Thoracic aorta (tissue), 2 donors: ENCODE results near the gene LTBP1. TPM values are rescaled to one million over a fixed set of nuclear protein-coding genes. Genes with fewer than 3 reads are reported as not detected.

ENCODE experiments used
- ATAC-seq: fragments of 150-250 bp; one replicate; pipeline ENCODE4 v1.8.0; 2017; ENCODE audit warnings: low read depth; ENCODE audit not compliant: insufficient number of reproducible peaks, low FRiP score
- DNase-seq: peaks from one replicate; pipeline ENCODE4 v3.0.0-alpha.2; 2020; ENCODE audit warnings: low spot score
- H3K27ac ChIP-seq, 2 donors: fragments of 200-600 bp; sonication (generic); 1 replicate in 1 of 2; 2 replicates in 1 of 2; pipeline ENCODE4 v1.5.1; 2016; ENCODE audit warnings: mild to moderate bottlenecking in 2 of 2, moderate library complexity in 2 of 2
- H3K27me3 ChIP-seq: fragments of 200-600 bp; sonication (generic); replicated peaks from 2 replicates; pipeline ENCODE4 v1.6.0; 2016; ENCODE audit warnings: mild to moderate bottlenecking; ENCODE audit not compliant: insufficient read depth
- H3K36me3 ChIP-seq: fragments of 200-600 bp; sonication (generic); one replicate; pipeline ENCODE4 v1.5.1; 2016
- H3K4me1 ChIP-seq, 2 donors: fragments of 200-600 bp; sonication (generic); 1 replicate in 1 of 2; 2 replicates in 1 of 2; pipeline versions ENCODE4 v1.5.1 to v1.6.0; 2016; ENCODE audit warnings: low read depth in 2 of 2, mild to moderate bottlenecking in 1 of 2; ENCODE audit not compliant: control insufficient read depth in 1 of 2
- H3K4me3 ChIP-seq: fragments of 200-600 bp; sonication (generic); 2 replicates; pipeline ENCODE4 v1.5.1; 2016; ENCODE audit warnings: mild to moderate bottlenecking
- H3K9me3 ChIP-seq: fragments of 200-600 bp; sonication (generic); 2 replicates; pipeline ENCODE4 v1.5.1; 2016
- CTCF ChIP-seq: fragments of 200-600 bp; sonication (generic); IDR thresholded peaks from one replicate; pipeline ENCODE4 v1.5.1; 2019; ENCODE audit warnings: antibody characterized with exemption
- total RNA-seq, 2 donors: library from RNA; depleted of rRNA; stranded (reverse); fragments of >200 nt; gene quantifications; one replicate each; pipeline versions ENCODE4 v1.1.0 to v1.2.3, GENCODE V29; 2016

LTBP1 gene
- total RNA-seq, 2 donors from 2014 or later, result 584 to 786 TPM

- H3K4me3 ChIP-seq, result no peak overlapping the region
- ATAC-seq (no peak), DNase-seq (no peak)
- no peaks in the 10 kb centered on the region for H3K27me3 ChIP-seq
- peaks cover 15 to 39% of the 10 kb centered on the region in 2 donors for H3K4me1 ChIP-seq
- no peaks in the 10 kb centered on the region for H3K9me3 ChIP-seq
- no peaks in the 10 kb centered on the region for H3K36me3 ChIP-seq
- no peak for TF ChIP-seq CTCF
- no peak overlapping the region for H3K27ac ChIP-seq
Observed at GRCh38 chr2:33018271-33018670, 71.5 kb downstream of the LTBP1 start.

- H3K4me3 ChIP-seq, result no peak overlapping the region
Observed at GRCh38 chr2:33019796-33020195, 73.0 kb downstream of the LTBP1 start.

GRCh38 chr2:33020883-33021282 lies 74.1 kb downstream of the LTBP1 start:
- H3K9me3 ChIP-seq, result no peaks in the 10 kb centered on the region
- ATAC-seq (no peak), DNase-seq (no peak)
- peak overlapping the region; percentile 45 for H3K4me3 ChIP-seq
- H3K4me1 ChIP-seq, result peaks cover 10 to 31% of the 10 kb centered on the region in 2 donors
- no peak for TF ChIP-seq CTCF
- H3K36me3 ChIP-seq, result no peaks in the 10 kb centered on the region
- peak overlapping the region; percentile 13 to 45 for H3K27ac ChIP-seq
- H3K27me3 ChIP-seq, result no peaks in the 10 kb centered on the region

More at GRCh38 chr2:33019796-33020195, 73.0 kb downstream of the LTBP1 start:
- H3K27me3 ChIP-seq, result no peaks in the 10 kb centered on the region
- no peak overlapping the region for H3K27ac ChIP-seq
- no peaks in the 10 kb centered on the region for H3K36me3 ChIP-seq
- ATAC-seq (no peak), DNase-seq (no peak)
- no peaks in the 10 kb centered on the region for H3K9me3 ChIP-seq
- TF ChIP-seq CTCF, result no peak
- H3K4me1 ChIP-seq, result peaks cover 10 to 35% of the 10 kb centered on the region in 2 donors

GRCh38 chr2:33021542-33022227 lies 74.9 kb downstream of the LTBP1 start:
- peak overlapping the region; percentile 45 for H3K4me3 ChIP-seq
- H3K4me1 ChIP-seq, result peaks cover 10 to 31% of the 10 kb centered on the region in 2 donors
- H3K36me3 ChIP-seq, result no peaks in the 10 kb centered on the region
- H3K27me3 ChIP-seq, result no peaks in the 10 kb centered on the region
- no peak for ATAC-seq
- no peak for DNase-seq
- TF ChIP-seq CTCF, result no peak
- H3K9me3 ChIP-seq, result no peaks in the 10 kb centered on the region
- H3K27ac ChIP-seq, result peak overlapping the region; percentile 13 to 45

- Histone ChIP-seq H3K27ac (peak overlapping the region; percentile 2 to 45), H3K27me3 (no peaks in the 10 kb centered on the region), H3K4me3 (no peak overlapping the region), H3K4me1 (peaks cover 10 to 31% of the 10 kb centered on the region in 2 donors), H3K9me3 (no peaks in the 10 kb centered on the region), H3K36me3 (no peaks in the 10 kb centered on the region)
- ATAC-seq (no peak), DNase-seq (no peak)
- no peak for TF ChIP-seq CTCF
Observed at GRCh38 chr2:33022395-33022985, 75.7 kb downstream of the LTBP1 start.
